NCI-H1092 (cell line): ENCODE measurements around the gene COL21A1.

Experiments used
- DNase-seq: peaks from one replicate; lab custom pipeline; 2025; lab: John Stamatoyannopoulos, UW

The COL21A1 gene

DNA sequence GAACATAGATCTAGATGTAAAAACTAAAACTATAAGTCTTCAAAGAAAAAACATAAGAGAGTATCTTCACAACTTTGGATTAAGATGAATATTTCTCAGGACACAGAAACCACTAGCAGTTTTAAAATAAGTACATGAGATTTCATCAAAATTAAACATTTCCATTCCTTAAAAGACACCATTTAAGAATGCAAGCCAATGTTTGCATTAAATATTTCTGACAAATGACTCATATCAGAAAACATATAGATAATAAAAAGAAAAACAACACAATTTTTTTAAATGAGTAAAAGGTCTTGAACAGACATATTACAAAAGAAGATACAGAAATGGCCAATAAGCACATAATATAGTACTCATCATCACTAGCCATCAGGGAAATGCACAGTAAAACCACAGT lies 59.7 kb downstream of the COL21A1 start:
- DNase-seq, result no peak

DNA sequence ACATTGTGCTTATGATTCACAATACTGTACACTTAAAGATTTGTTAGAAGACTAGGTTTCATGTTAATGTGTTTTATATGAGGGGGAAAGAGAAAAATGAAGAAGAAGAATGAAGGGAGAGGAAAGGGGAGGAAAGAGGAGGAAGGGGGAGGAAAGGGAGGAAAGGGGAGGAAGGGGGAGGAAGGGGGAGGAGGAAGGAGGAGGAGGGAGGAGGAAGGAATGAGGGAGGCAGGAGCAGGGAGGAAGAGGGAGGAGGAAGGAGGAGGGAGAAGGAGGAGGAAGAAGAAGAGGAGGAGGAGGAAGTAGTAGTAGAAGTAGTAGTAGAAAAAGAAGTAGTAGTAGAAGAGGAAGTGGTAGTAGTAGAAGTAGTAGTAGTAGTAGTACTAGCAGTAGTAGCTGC lies 70.6 kb downstream of the COL21A1 start:
- no peak for DNase-seq

DNA sequence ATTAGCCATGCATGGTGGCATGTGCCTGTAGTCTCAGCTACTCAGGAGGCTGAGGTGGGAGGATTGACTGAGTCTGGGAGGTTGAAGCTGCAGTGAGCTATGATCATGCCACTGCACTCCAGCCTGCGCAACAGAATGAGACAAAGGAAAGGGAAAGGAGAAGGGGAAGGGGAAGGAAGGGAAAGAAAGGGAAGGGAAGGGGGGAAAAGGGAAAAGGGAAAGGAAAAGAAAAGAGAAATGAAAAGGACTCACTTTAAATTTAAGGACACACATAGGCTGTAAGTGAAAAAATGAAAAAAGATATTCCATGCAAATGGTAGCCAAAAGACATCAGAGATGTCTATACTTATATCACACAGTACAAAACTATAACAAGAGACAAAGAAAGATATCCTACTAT lies 74.2 kb downstream of the COL21A1 start:
- no peak for DNase-seq

DNA sequence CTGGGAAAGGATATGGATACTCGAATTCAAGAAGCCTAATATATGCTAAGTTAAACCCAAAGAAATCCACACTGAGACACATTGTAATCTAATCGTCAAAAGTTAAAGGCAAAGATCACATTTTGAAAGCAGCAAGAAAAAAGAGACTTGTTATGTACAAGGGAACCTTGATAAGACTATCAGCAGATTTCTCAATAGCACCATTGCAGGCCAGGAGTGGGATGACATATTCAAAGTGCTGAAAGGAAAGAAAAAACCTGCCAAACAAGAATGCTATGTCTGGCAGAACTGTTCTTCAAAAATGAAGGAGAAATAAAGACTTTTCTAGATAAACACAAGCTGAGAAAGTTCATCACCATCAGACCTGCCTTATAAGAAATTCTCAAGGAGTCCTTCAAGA lies 75.2 kb downstream of the COL21A1 start:
- no peak for DNase-seq

DNA sequence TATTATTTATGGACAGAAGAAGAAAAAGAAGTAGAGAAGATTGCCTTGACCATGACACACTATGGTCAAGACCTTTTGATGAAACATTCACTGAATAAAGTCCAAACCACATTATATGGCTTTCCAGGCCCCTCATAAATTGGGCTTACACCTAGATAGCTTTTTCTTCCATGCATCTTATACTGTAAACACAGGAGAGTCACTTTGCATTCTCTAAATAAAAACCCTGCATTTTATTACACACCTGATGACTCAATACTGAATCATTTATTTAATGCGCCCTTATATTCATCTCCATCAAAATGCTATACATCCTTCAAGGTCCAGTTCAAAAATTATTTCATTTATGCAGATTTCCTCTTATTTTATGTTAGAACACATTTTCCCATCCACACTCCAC lies 78.0 kb downstream of the COL21A1 start:
- no peak for DNase-seq

DNA sequence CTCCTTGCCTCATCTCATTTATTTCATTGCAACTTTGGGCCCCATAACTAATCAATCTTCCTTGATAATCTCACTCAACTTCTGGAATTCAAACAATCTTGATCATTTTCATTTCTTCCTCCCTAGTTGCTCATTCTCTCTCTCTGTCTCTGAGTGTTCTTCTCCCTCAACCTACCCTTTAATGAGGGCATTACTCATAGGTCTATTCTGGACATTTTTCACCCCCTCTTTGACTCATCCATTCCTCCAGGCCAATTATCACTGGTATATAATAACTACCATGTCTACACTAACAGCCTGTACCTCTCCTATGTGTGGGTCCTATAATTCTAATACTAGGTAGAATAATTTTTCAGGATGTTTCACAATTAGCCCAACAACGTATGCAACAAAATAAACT lies 78.8 kb downstream of the COL21A1 start:
- DNase-seq, result no peak

DNA sequence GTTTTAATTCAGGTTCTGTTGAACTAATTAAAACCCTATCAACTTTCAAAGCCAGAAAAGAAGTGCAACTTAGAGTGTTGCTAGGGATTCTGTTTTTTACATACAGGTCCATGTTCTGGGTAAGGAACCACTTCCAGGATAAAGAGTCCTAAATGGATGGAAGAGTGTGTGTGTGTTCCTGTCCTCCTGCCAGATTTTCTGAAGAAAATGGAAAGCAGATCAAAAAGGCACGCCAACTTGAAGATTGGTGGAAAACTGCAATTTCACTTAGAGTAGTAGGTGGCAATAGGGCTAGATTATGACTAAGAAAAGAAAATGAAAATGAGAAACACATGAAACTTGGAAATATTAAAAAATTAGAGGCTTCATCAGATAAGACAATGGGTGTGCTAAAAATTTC lies 85.3 kb downstream of the COL21A1 start:
- no peak for DNase-seq

DNA sequence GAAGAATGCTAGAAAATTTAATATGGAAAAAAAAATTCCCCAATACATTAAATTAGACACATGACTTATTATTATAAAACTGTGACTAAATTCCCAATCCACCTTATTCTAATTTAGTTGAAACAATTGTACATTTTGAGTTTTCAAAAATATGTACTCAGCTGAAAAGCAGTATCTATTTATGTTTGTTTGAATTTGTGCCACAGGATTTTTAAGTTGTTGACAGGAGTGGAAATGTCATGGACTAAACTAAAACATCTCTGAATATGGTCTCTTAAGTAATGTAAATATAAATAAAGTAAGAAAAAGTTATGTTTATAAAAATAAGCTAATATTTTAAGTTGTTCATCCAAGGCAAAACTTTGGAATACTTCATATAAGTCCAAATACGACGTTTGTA lies 86.9 kb downstream of the COL21A1 start:
- DNase-seq, result no peak

DNA sequence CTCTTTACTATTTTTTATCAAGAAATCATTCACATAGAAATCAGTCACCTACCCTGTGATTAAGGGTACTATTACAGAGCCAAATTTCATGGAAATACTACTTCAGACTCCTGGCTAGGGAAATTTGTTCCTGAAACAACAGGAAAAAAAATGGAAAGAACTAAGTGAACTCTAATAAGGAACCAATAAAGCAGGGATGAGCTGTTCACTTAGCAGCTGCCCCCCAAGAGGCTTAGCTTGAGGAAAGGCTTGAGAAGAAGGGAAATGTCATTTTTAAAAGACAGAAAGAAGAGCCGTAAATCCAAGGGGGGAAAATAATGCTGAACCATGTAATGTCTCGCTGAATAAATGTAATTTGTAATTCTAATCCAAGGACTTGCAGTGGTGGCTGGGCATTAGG lies 88.8 kb downstream of the COL21A1 start:
- no peak for DNase-seq

DNA sequence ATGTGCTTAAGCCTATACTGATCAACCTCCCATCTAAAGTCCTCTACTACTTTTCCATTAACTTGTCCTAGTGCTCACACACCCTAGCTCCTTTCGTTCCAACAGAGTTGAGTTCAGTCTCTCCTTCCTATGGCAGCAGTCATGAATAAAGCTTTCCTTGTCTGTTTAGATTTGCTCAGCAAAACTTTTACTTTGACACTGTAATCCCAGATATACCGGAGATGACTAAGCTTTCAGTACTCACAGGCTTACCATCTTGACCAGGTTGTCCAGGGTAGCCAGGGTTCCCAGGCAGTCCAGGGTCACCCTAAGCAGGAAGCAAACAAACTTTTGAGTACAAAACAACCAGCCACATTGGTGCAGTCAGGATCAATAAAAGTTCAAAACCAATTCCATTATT lies 90.7 kb downstream of the COL21A1 start:
- no peak for DNase-seq

DNA sequence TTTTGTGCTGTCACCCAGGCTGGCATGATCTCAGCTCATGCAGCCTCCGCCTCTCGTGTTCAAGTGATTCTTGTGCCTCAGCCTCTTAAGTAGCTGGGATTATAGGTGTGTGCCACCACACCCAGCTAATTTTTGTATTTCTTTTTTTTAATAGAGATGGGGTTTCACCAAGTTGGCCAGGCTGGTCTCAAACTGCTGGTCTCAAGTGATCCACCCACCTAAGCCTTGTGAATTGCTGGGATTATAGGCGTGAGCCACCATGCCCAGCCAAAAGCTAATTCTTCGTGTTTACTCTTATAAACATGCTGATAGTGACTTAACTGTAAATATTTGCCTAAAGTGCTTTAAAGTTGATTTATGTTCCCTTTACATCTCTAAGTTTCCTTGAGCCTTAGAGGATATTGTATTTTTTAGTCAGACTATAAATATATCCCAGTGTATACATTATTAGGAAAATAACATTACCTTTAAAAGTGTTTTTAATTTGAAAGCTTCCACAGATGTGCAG lies 91.7 kb downstream of the COL21A1 start:
- no peak for DNase-seq

DNA sequence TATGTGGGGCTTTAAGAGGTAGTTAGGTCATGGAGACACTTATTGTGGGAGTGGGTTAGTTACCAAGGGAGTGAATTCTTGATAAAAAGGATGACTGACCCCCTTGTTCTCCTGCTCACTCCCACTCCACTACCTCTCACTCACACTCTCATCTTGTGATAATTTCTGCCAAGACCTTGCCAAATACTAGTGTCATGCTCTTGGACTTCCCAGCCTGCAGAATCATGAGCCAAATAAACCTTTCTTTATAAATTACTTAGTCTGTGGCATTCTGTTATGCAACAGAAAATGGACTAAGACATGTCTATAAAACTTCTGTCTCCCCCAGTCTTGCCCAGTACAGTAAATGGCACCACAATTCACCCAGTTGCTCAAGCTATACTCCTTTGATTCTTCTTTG lies 93.3 kb downstream of the COL21A1 start:
- DNase-seq, result no peak

DNA sequence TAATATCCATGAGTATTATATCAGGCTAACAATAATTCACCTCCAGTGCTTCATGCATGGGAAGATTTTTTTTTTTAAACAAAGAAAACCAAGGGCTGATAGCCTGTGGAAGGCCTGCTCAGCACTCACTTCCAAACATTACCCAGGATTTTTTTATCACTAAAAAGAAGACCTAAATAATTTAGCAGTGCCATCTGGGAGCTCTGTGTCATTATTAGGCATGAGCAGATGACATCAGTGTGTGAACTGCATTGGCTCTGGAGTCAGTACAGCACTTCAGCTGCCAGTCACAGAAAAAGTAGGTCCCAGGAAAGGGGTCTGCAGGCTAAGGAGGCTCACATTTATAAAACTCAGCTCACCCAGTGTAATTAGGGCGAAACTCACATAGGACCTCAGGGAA lies 94.8 kb downstream of the COL21A1 start:
- DNase-seq, result no peak

DNA sequence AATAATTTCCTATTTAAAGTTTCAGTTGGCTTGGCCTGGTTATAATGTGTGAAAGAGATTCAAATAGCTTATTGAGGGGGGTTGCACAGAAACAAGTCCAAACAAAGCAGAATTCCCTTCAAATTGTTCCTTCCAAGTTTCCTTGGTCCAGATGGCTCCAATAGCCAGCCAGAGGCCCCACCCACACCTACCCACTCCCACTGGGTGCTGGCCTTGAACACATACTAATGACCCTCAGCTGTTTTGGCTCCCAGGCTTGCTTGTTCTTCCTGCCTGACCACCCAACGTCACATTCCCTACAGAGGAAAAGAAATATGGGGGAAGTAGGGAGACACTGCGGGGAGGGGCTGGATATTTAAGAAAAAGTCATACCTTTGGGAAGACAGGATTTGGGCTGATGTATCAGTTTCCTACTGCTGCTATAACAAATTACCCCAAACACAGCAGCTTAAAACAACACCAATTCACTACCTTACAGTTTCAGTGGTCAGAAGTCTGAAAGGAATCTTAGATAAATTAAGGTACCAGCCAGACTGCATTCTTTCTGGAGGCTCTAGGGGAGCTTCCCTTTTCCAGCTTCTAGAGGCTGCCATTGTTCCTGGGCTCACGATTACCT lies 95.7 kb downstream of the COL21A1 start:
- no peak for DNase-seq

DNA sequence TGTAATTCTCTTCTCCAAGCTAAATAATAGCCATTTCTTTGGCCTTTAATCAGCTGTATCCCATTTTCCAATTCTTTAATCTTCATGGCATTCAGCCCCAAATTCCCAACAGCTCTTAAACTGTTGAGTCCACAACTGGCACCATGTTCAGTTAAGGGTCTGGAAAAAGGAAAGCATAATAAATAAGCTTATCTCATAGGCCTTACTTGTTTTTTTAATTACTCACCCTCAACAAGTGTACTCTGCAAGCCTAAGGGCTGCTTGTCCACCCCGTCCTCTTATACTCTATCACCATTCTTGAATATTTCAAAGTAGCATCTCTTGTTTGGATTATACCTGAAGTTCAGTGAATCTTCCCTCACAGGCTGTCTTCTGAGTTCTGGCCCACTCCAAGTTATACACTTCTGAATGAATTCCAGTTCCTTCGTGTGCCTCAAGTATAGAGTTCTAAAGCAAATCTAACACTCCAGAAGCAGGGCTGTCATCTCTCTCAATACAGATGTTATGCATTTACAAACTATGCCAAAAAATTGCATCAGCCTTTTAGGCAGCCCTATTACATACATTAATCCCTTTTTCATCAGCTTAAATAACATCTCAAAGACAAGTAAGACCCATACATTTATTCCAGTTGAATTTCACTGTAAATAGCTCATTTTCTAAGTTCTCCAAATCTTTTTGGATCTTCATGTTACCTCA lies 98.7 kb downstream of the COL21A1 start:
- DNase-seq, result no peak

DNA sequence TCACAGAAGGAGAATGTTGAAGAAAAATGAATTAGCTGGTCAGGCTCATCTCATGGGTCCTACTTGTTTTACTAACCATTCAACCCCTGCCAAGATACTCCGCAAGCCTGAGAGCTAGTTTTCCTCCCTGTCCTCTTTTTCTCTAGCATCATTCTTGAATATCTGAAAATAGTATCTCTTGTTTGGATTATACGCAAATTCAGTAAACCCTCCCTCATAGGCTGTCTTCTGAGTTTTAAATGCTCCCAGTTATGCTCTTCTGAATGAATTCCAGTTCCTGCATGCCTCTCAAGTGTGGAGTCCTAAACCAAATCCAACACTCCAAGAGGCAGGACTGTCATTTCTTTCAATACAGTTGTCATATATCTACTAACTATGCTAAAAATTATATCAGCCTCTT lies 99.6 kb downstream of the COL21A1 start:
- DNase-seq, result no peak

DNA sequence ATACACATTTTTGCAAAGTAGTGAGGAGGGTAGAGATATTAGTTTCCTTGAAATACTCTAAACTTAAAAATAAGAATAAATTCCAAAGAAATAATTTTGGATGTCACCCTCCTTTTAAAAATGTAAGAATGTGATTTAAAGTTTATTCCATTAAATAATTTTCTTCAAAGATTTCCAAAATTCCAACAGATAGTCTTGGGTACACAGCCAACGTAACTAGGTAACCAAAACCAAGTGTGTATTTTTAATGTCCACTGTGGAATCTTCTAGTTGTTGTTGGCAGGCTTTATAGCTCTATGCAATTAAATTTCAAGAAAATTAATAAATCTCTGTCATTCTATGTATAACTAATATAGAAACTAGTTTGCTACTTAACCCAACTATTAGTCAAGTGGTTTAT lies 101.3 kb downstream of the COL21A1 start:
- no peak for DNase-seq

DNA sequence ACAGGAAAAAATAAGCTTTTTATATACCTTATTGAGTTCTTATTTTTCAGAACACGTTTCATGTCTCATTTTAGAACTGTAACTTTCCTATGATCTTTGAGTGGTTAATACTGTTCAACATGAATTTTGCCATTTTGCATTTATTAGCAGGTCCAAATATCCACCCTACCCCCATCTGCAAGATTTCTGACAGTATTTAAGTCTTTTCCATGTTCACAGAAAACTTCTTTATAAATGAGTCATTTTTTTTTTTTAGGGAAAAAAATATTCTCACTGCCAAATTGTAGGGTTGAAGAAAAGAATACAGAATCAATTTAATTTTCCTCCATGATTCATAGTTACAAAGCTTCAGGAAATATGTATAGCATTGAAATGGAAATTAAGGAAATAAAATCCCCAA lies 101.8 kb downstream of the COL21A1 start:
- DNase-seq, result no peak

DNA sequence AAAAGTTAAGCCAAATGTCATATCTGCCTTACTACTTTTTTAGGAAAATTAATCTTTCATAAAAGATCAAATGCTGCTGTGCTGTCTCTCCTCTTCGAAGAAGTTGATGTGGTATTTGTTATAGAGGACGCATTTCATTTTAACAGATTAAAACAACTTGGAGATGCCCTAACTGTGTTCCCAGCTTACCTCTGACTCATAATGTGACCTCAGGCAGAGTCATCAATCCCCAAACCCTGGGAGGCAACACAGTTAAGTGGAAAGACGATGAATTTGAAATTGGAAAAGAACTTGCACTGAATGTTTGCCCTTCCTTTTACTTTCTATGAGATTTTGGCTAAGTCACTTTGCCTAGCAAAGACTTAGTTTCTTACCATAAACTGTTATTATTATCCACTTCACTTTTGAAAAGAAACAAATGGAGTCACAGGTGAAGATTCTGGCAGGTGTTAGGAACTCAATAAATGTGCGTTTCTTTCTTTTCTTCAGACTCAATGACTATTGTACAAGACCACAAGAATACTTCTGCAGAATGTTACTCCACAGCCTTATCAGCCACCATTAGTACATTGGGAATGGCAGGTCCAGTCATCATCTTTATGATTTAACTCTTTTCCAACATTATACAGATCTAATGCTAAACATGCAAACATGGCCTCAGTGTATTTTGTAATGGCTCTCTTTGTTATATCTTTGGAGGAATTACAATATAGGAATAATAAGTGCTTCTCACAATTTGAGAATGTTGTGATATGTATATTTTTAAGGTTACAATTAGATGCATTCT lies 102.6 kb downstream of the COL21A1 start:
- no peak for DNase-seq

DNA sequence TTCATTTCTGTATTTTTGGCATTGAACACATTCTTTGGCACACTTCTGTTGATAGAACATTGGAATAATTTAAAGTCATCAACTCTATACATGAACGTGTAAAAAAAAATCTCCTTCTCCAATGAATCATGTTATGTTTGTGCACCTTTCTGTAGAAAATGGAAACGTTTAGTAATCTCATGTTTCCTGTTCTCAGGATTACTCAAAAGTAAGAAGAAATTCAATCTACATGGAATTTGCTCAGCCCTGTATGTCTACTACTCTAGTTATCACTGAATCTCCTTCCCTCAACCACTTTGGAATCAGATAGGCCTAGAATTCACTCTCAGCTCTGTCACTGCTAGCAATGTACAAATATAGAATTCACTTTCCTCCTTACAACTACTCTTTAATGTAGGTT lies 103.6 kb downstream of the COL21A1 start:
- DNase-seq, result no peak

DNA sequence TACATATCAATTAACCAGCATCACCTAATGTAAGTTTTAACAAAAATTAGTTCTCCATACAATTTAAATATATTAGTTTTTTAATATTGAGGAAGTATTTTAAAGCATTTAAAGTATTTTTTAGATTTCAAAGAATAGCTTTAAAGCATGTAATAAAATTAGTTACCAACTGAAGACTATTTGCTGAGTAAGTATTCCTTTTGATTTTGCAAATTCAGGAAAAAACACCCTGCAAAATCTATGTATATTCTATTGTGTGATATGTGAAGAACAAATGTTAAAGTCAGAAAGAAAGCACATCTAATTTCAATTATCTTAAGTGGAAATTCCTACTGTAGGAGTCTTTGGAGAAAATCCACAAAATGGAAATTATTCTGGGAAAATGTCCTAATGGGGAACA lies 107.3 kb downstream of the COL21A1 start:
- no peak for DNase-seq

DNA sequence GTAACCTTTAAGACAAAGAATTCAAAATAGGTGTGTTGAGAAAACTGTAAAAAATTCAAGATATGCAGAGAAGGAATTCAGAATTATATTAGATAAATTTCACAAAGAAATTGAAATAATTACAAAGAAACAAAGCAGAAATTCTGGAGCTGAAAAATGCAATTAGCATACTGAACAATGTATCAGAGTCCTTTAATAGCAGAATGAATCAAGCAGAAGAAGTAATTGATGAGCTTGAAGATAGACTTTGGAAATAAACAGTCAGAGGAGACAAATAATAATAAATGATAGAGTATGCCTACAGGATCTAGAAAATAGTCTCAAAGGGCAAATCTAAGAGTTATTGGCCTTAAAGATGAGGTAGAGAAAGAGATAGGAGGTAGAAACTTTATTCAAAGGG lies 131.7 kb downstream of the COL21A1 start:
- no peak for DNase-seq

DNA sequence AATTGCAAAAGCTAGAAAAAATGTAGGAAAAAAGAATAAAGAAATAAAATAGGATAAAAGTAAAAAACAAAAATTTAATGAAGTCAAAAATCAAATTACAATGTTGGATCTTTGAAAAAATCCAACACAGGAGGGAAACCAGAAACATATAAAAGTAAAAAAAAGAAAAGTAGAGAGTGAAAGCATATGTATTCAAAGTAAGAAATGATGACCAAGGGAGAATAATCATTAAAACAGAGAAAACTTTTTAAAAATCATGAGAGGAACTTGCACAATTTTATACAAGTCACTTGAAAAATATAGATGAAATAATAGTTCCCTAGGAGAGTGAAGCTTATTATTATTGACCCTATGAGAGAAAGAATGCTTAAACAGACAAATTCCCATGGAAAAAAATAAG lies 138.2 kb downstream of the COL21A1 start:
- no peak for DNase-seq
